Colonic mucosa (tissue), 4 donors: ENCODE data around the gene SLC22A3. TPM values are rescaled to one million over a fixed set of nuclear protein-coding genes. Genes with fewer than 3 reads are reported as not detected.

ENCODE experiments used
- DNase-seq: peaks from one replicate; pipeline ENCODE4 v3.0.0-alpha.2; 2020
- H3K27ac ChIP-seq: fragments of 200-600 bp; one replicate; pipeline ENCODE4 v1.8.0; 2021
- H3K27me3 ChIP-seq: fragments of 200-600 bp; one replicate; pipeline ENCODE4 v1.8.0; 2021
- H3K36me3 ChIP-seq: fragments of 200-600 bp; one replicate; pipeline ENCODE4 v1.8.0; 2021
- H3K4me1 ChIP-seq: fragments of 200-600 bp; one replicate; pipeline ENCODE4 v1.8.0; 2021; ENCODE audit warnings: mild to moderate bottlenecking
- H3K4me3 ChIP-seq: fragments of 200-600 bp; one replicate; pipeline ENCODE4 v1.8.0; 2021
- H3K9ac ChIP-seq, 2 donors: one replicate each; pipeline ENCODE4 v1.7.0; 2013; ENCODE audit warnings: control low read depth in 2 of 2, low read depth in 2 of 2, low read length in 2 of 2
- H3K9me3 ChIP-seq: fragments of 200-600 bp; one replicate; pipeline ENCODE4 v1.8.0; 2021
- CTCF ChIP-seq: fragments of 200-600 bp; IDR thresholded peaks from one replicate; pipeline ENCODE4 v1.8.0; 2022; ENCODE audit warnings: antibody characterized with exemption, mild to moderate bottlenecking
- intact Hi-C: fragments of 100-400 bp; cut with DNase I; formaldehyde crosslinking; loops from one replicate; pipeline ENCODE4 v1.14.1; 2022
- total RNA-seq, 2 donors: library from RNA; stranded (reverse); fragmentation: NEBNext Ultra II Directional in 1 of 2; extraction: Animal tissue kit (Norgen Biotek cat#: 25700) in 1 of 2; gene quantifications; one replicate each; pipeline ENCODE4 v1.2.1, GENCODE V29; 2021
- donor health status: healthy.
- donor health status: DM: no; HTN: no; CAD: no.
- donor health status: DM: no; HTN: no; CAD: no.

Gene SLC22A3
- total RNA-seq, 2 donors from 2014 or later: 2.1 to 2.5 TPM

- TF ChIP-seq CTCF: no peak
- intact Hi-C loops: no loop called here
Observed at GRCh38 chr6:160417550-160417949, 69.4 kb downstream of the SLC22A3 start.

GRCh38 chr6:160418370-160418769, 70.2 kb downstream of the SLC22A3 start:
- H3K36me3 ChIP-seq: no peaks in the 10 kb centered on the region
- intact Hi-C loops: no loop called here
- DNase-seq: no peak
- no peaks in the 10 kb centered on the region for H3K9me3 ChIP-seq
- no peaks in the 10 kb centered on the region for H3K27me3 ChIP-seq
- H3K9ac ChIP-seq: no peak overlapping the region
- no peak for TF ChIP-seq CTCF
- no peaks in the 10 kb centered on the region for H3K4me1 ChIP-seq
- no peak overlapping the region for H3K4me3 ChIP-seq
- no peak overlapping the region for H3K27ac ChIP-seq

More at GRCh38 chr6:160417550-160417949, 69.4 kb downstream of the SLC22A3 start:
- Histone ChIP-seq H3K4me1 (no peaks in the 10 kb centered on the region), H3K36me3 (no peaks in the 10 kb centered on the region), H3K9me3 (no peaks in the 10 kb centered on the region), H3K27me3 (no peaks in the 10 kb centered on the region), H3K27ac (no peak overlapping the region), H3K4me3 (no peak overlapping the region), H3K9ac (no peak overlapping the region)
- no peak for DNase-seq

DNA sequence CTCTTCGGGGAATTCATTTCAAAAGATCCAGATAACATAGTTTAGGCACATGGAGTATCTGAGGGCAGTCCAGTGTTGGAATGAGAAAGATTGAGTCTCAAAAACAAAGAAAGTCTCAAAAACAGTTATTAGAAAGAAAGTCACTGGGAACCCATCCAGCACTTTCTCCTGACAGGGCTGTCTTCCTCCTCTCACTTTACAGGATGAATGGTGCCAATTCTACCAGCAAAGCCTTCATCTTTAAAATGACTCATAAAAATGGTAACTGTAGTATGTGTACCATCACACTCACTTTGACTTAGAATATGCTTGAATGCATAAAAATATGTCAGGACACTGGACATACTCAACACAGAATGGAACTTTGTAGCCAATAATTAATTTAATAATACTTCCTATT, 71.3 kb downstream of the SLC22A3 start:
- Histone ChIP-seq H3K9ac (no peak overlapping the region), H3K4me1 (no peaks in the 10 kb centered on the region), H3K4me3 (no peak overlapping the region), H3K27me3 (no peaks in the 10 kb centered on the region), H3K27ac (no peak overlapping the region), H3K9me3 (no peaks in the 10 kb centered on the region), H3K36me3 (no peaks in the 10 kb centered on the region)
- intact Hi-C loops: no loop called here
- TF ChIP-seq CTCF: no peak
- no peak for DNase-seq

GRCh38 chr6:160420253-160420968, 72.2 kb downstream of the SLC22A3 start:
- Histone ChIP-seq H3K4me1 (no peaks in the 10 kb centered on the region), H3K36me3 (no peaks in the 10 kb centered on the region), H3K9me3 (no peaks in the 10 kb centered on the region), H3K9ac (no peak overlapping the region), H3K27me3 (no peaks in the 10 kb centered on the region), H3K4me3 (no peak overlapping the region), H3K27ac (no peak overlapping the region)
- DNase-seq: no peak
- TF ChIP-seq CTCF: no peak
- intact Hi-C loops: no loop called here

DNA sequence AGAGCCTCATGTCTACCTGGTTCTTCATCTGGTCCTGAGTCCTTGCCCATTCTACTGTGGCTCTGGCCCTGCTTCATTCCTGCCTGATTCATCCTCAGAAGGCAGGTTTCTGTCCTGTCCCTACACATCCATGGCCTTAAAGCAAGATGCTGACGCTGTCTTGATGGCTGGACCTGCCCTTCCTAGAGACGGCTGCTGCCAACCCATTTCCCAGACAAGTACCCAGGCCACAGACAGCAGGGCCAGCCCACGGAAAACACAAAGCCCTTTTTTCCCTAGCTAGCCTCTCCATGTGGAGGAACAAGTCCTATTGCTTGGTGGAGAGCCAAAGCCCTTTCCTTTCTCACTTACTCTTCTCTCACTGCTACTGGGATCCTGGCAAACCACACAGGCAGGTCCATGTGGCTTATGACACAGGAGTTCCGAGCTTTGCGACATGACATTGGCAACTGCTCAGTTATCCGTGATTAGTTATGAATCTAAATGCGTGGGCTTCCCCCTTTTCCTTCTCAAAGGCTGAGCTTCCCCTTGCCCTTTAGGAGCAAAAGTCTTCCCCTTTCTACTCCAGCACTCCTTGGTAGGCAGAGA, 72.9 kb downstream of the SLC22A3 start:
- no peak overlapping the region for H3K4me3 ChIP-seq
- H3K4me1 ChIP-seq: no peaks in the 10 kb centered on the region
- no peaks in the 10 kb centered on the region for H3K27me3 ChIP-seq
- no peak for DNase-seq
- no peaks in the 10 kb centered on the region for H3K36me3 ChIP-seq
- H3K27ac ChIP-seq: no peak overlapping the region
- no peaks in the 10 kb centered on the region for H3K9me3 ChIP-seq
- intact Hi-C loops: no loop called here
- no peak overlapping the region for H3K9ac ChIP-seq
- TF ChIP-seq CTCF: no peak
